Measurements from ENCODE around the gene CASP3. TPM values are rescaled to one million over a fixed set of nuclear protein-coding genes. Genes with fewer than 3 reads are reported as not detected.
A peak's percentile ranks its signal among the peaks of the same experiment; 100 is the strongest.

CASP3 gene
- total RNA-seq: 23.0 TPM

- Histone ChIP-seq H3K9me3 (ENCODE audit: low read depth, low read length) (no peaks in the 10 kb centered on the region), H3K4me3 (ENCODE audit: low read length) (peak within 1 kb of the TSS; percentile 85), H3K27me3 (ENCODE audit: insufficient read depth, low read length) (no peaks in the 10 kb centered on the region), H3K4me1 (ENCODE audit: insufficient read depth, low read length) (peaks cover 55% of the 10 kb centered on the region)
Measured at GRCh38 chr4:184649026-184649970, at the start of gene CASP3, which contains the start of gene PRIMPOL. Gene CASP3, minus strand, starts transcription at chr4:184649447. Its CDS starts 10,994 bp downstream, at chr4:184638453. Gene PRIMPOL, plus strand, starts transcription at chr4:184649738. Its CDS starts 7,403 bp downstream, at chr4:184657141.

GRCh38 chr4:184697956-184698355, 48.7 kb upstream of the CASP3 start:
- no peaks in the 10 kb centered on the region for H3K4me1 ChIP-seq (ENCODE audit: insufficient read depth, low read length)
- H3K4me3 ChIP-seq (ENCODE audit: low read length): no peak overlapping the region
- no peaks in the 10 kb centered on the region for H3K9me3 ChIP-seq (ENCODE audit: low read depth, low read length)

GRCh38 chr4:184695178-184695896, 46.1 kb upstream of the CASP3 start:
- no peaks in the 10 kb centered on the region for H3K4me1 ChIP-seq (ENCODE audit: insufficient read depth, low read length)
- H3K9me3 ChIP-seq (ENCODE audit: low read depth, low read length): no peaks in the 10 kb centered on the region
- H3K27me3 ChIP-seq (ENCODE audit: insufficient read depth, low read length): no peaks in the 10 kb centered on the region
- H3K4me3 ChIP-seq (ENCODE audit: low read length): no peak overlapping the region

More at GRCh38 chr4:184697956-184698355, 48.7 kb upstream of the CASP3 start:
- H3K27me3 ChIP-seq (ENCODE audit: insufficient read depth, low read length): no peaks in the 10 kb centered on the region

GRCh38 chr4:184694412-184694956, 45.2 kb upstream of the CASP3 start:
- Histone ChIP-seq H3K4me3 (ENCODE audit: low read length) (no peak overlapping the region), H3K4me1 (ENCODE audit: insufficient read depth, low read length) (no peaks in the 10 kb centered on the region), H3K27me3 (ENCODE audit: insufficient read depth, low read length) (no peaks in the 10 kb centered on the region), H3K9me3 (ENCODE audit: low read depth, low read length) (no peaks in the 10 kb centered on the region)

- Histone ChIP-seq H3K9me3 (ENCODE audit: low read depth, low read length) (no peaks in the 10 kb centered on the region), H3K27me3 (ENCODE audit: insufficient read depth, low read length) (no peaks in the 10 kb centered on the region), H3K4me1 (ENCODE audit: insufficient read depth, low read length) (no peaks in the 10 kb centered on the region), H3K4me3 (ENCODE audit: low read length) (no peak overlapping the region)
Measured at GRCh38 chr4:184693056-184693455, 43.8 kb upstream of the CASP3 start.

GRCh38 chr4:184689681-184690080, 40.4 kb upstream of the CASP3 start:
- Histone ChIP-seq H3K9me3 (ENCODE audit: low read depth, low read length) (no peaks in the 10 kb centered on the region), H3K27me3 (ENCODE audit: insufficient read depth, low read length) (no peaks in the 10 kb centered on the region), H3K4me1 (ENCODE audit: insufficient read depth, low read length) (peaks cover 7% of the 10 kb centered on the region), H3K4me3 (ENCODE audit: low read length) (no peak overlapping the region)

GRCh38 chr4:184688447-184688846, 39.2 kb upstream of the CASP3 start:
- no peaks in the 10 kb centered on the region for H3K27me3 ChIP-seq (ENCODE audit: insufficient read depth, low read length)

GRCh38 chr4:184688005-184688404, 38.8 kb upstream of the CASP3 start:
- Histone ChIP-seq H3K9me3 (ENCODE audit: low read depth, low read length) (no peaks in the 10 kb centered on the region), H3K4me3 (ENCODE audit: low read length) (no peak overlapping the region), H3K4me1 (ENCODE audit: insufficient read depth, low read length) (peaks cover 11% of the 10 kb centered on the region), H3K27me3 (ENCODE audit: insufficient read depth, low read length) (no peaks in the 10 kb centered on the region)

More at GRCh38 chr4:184688447-184688846, 39.2 kb upstream of the CASP3 start:
- peaks cover 11% of the 10 kb centered on the region for H3K4me1 ChIP-seq (ENCODE audit: insufficient read depth, low read length)
- no peaks in the 10 kb centered on the region for H3K9me3 ChIP-seq (ENCODE audit: low read depth, low read length)
- no peak overlapping the region for H3K4me3 ChIP-seq (ENCODE audit: low read length)

GRCh38 chr4:184684491-184685189, 35.4 kb upstream of the CASP3 start:
- Histone ChIP-seq H3K4me3 (ENCODE audit: low read length) (no peak overlapping the region), H3K9me3 (ENCODE audit: low read depth, low read length) (no peaks in the 10 kb centered on the region), H3K4me1 (ENCODE audit: insufficient read depth, low read length) (peaks cover 17% of the 10 kb centered on the region), H3K27me3 (ENCODE audit: insufficient read depth, low read length) (no peaks in the 10 kb centered on the region)

GRCh38 chr4:184681916-184682315, 32.7 kb upstream of the CASP3 start:
- H3K4me3 ChIP-seq (ENCODE audit: low read length): no peak overlapping the region
- no peaks in the 10 kb centered on the region for H3K27me3 ChIP-seq (ENCODE audit: insufficient read depth, low read length)
- peaks cover 17% of the 10 kb centered on the region for H3K4me1 ChIP-seq (ENCODE audit: insufficient read depth, low read length)
- no peaks in the 10 kb centered on the region for H3K9me3 ChIP-seq (ENCODE audit: low read depth, low read length)

- Histone ChIP-seq H3K9me3 (ENCODE audit: low read depth, low read length) (no peaks in the 10 kb centered on the region), H3K27me3 (ENCODE audit: insufficient read depth, low read length) (no peaks in the 10 kb centered on the region), H3K4me1 (ENCODE audit: insufficient read depth, low read length) (peaks cover 17% of the 10 kb centered on the region), H3K4me3 (ENCODE audit: low read length) (no peak overlapping the region)
Measured at GRCh38 chr4:184680698-184681097, 31.5 kb upstream of the CASP3 start.

GRCh38 chr4:184675821-184676492, 26.7 kb upstream of the CASP3 start:
- H3K4me3 ChIP-seq (ENCODE audit: low read length): no peak overlapping the region
- no peaks in the 10 kb centered on the region for H3K9me3 ChIP-seq (ENCODE audit: low read depth, low read length)
- H3K27me3 ChIP-seq (ENCODE audit: insufficient read depth, low read length): no peaks in the 10 kb centered on the region
- peaks cover 5% of the 10 kb centered on the region for H3K4me1 ChIP-seq (ENCODE audit: insufficient read depth, low read length)

GRCh38 chr4:184675018-184675417, 25.8 kb upstream of the CASP3 start:
- H3K4me3 ChIP-seq (ENCODE audit: low read length): no peak overlapping the region
- no peaks in the 10 kb centered on the region for H3K4me1 ChIP-seq (ENCODE audit: insufficient read depth, low read length)
- no peaks in the 10 kb centered on the region for H3K27me3 ChIP-seq (ENCODE audit: insufficient read depth, low read length)
- H3K9me3 ChIP-seq (ENCODE audit: low read depth, low read length): no peaks in the 10 kb centered on the region

- no peaks in the 10 kb centered on the region for H3K9me3 ChIP-seq (ENCODE audit: low read depth, low read length)
- H3K4me1 ChIP-seq (ENCODE audit: insufficient read depth, low read length): peaks cover 7% of the 10 kb centered on the region
- no peak overlapping the region for H3K4me3 ChIP-seq (ENCODE audit: low read length)
- H3K27me3 ChIP-seq (ENCODE audit: insufficient read depth, low read length): no peaks in the 10 kb centered on the region
Measured at GRCh38 chr4:184674011-184674410, 24.8 kb upstream of the CASP3 start.

Measured in mononuclear cell (primary cell).